GM12878 (cell line): ENCODE results near the gene PON3. TPM values are rescaled to one million over a fixed set of nuclear protein-coding genes. Genes with fewer than 3 reads are reported as not detected.

Source experiments
- ATAC-seq: fragments of 200-7000 bp; cut with Tn5 transposase; 3 replicates; pipeline ENCODE4 v1.9.1; 2020; ENCODE audit warnings: mild to moderate bottlenecking, moderate library complexity
- BruUV-seq: library from RNA; stranded (reverse); fragments of 400-500 nt; replicated peaks from 2 replicates; lab custom pipeline; 2021; lab: Mats Ljungman, UMichigan
- CTCF ChIA-PET: fragments of 300-600 bp; sonication (Branson Sonifier 250); formaldehyde crosslinking; extraction: SDS; loops from one replicate; lab custom pipeline; 2021; ENCODE audit warnings: inconsistent platforms; lab: Yijun Ruan, JAX
- POLR2A ChIA-PET: fragments of 350-600 bp; formaldehyde crosslinking; extraction: SDS; loops from one replicate; lab custom pipeline; 2021; ENCODE audit warnings: inconsistent platforms; lab: Charles Lee
- RAD21 ChIA-PET: fragments of 300-600 bp; sonication (Branson Sonifier 250); formaldehyde crosslinking; loops from one replicate; lab custom pipeline; 2023; ENCODE audit warnings: antibody characterized with exemption; ENCODE audit not compliant: unreplicated experiment; lab: Charles Lee
- SMC1A ChIA-PET: fragments of 300-600 bp; sonication (Branson Sonifier 250); formaldehyde crosslinking; loops from one replicate; lab custom pipeline; 2023; ENCODE audit not compliant: unreplicated experiment, uncharacterized antibody; lab: Charles Lee
- DNase-seq: peaks from one replicate; pipeline ENCODE4 v3.0.0-alpha.2; 2011; ENCODE audit warnings: low read depth, low spot score
- FAIRE-seq: peaks from 3 replicates; lab custom pipeline; 2011; peaks lifted over from hg19 to GRCh38; lab: Jason Lieb, UNC
- H2AFZ ChIP-seq: 2 replicates; pipeline ENCODE4 v1.6.0; 2011; ENCODE audit warnings: low read depth, low read length, control low read depth; ENCODE audit not compliant: control insufficient read depth
- H3K27ac ChIP-seq: 2 replicates; pipeline ENCODE4 v1.5.1; 2011; ENCODE audit warnings: control low read depth; ENCODE audit not compliant: control insufficient read depth, insufficient read depth
- H3K27me3 ChIP-seq, 2 experiments: replicated peaks in 1 of 2; 2 replicates each; pipeline versions ENCODE4 v1.6.0 to v1.6.1; 2011; ENCODE audit warnings: low read length in 1 of 2; ENCODE audit not compliant: control insufficient read depth in 2 of 2, insufficient read depth in 2 of 2
- H3K36me3 ChIP-seq, 2 experiments: 2 replicates each; pipeline ENCODE4 v1.5.1; 2011; ENCODE audit warnings: low read length in 1 of 2; ENCODE audit not compliant: control insufficient read depth in 2 of 2, insufficient read depth in 2 of 2
- H3K4me1 ChIP-seq: 2 replicates; pipeline ENCODE4 v1.6.1; 2011; ENCODE audit warnings: mild to moderate bottlenecking, low read length, moderate library complexity, mixed read lengths; ENCODE audit not compliant: control insufficient read depth, insufficient read depth
- H3K4me2 ChIP-seq: 2 replicates; pipeline ENCODE4 v1.6.0; 2011; ENCODE audit warnings: control low read depth; ENCODE audit not compliant: control insufficient read depth, insufficient read depth
- H3K4me3 ChIP-seq: fragments of 200-600 bp; sonication (generic); 2 replicates; pipeline ENCODE4 v1.5.1; 2016
- H3K79me2 ChIP-seq: 2 replicates; pipeline ENCODE4 v1.6.0; 2011; ENCODE audit warnings: low read length; ENCODE audit not compliant: control insufficient read depth, insufficient read depth
- H3K9ac ChIP-seq: 2 replicates; pipeline ENCODE4 v1.8.0; 2011; ENCODE audit warnings: low read length, control low read depth, mixed read lengths; ENCODE audit not compliant: control insufficient read depth, insufficient read depth
- H3K9me3 ChIP-seq: replicated peaks from 3 replicates; pipeline ENCODE4 v1.5.1; 2011; ENCODE audit warnings: mild to moderate bottlenecking, low read length; ENCODE audit not compliant: control insufficient read depth, insufficient read depth
- H4K20me1 ChIP-seq: 2 replicates; pipeline ENCODE4 v1.6.0; 2011; ENCODE audit not compliant: control insufficient read depth, insufficient read depth
- CBX3 ChIP-seq: fragments of 200-600 bp; sonication (generic); IDR thresholded peaks from 2 replicates; pipeline ENCODE4 v1.6.1; 2016; ENCODE audit warnings: low read depth, borderline replicate concordance
- RB1 ChIP-seq: fragments of 450-650 bp; formaldehyde crosslinking; IDR thresholded peaks from 2 replicates; pipeline ENCODE4 v1.6.1; 2017; ENCODE audit warnings: mild to moderate bottlenecking, borderline replicate concordance
- SPI1 ChIP-seq: IDR thresholded peaks from 2 replicates; pipeline ENCODE4 v1.6.1; 2011; ENCODE audit warnings: low read depth, mild to moderate bottlenecking, low read length, moderate library complexity, borderline replicate concordance; ENCODE audit not compliant: insufficient read depth
- WGBS: methylation state at CpG from one replicate; pipeline ENCODE4 v1.1.6; 2016; ENCODE audit warnings: low lambda C conversion rate; ENCODE audit not compliant: insufficient replicate concordance, insufficient coverage; ENCODE audit errors: missing lambda C conversion rate; 5-methylcytosine and 5-hydroxymethylcytosine counted together
- in situ Hi-C: fragments of 300-500 bp; cut with MboI; formaldehyde crosslinking; loops from 9 replicates; pipeline ENCODE4 v1.14.3; 2018; ENCODE audit warnings: mixed read lengths
- intact Hi-C: fragments of 100-400 bp; cut with micrococcal nuclease; formaldehyde crosslinking; loops from one replicate; pipeline ENCODE4 v1.14.2; 2022; ENCODE audit not compliant: unreplicated experiment
- polyA plus RNA-seq, 11 experiments: library from polyadenylated mRNA; depleted of rRNA in 4 of 11; unstranded in 6 of 11; stranded (reverse) in 5 of 11; fragments of >200 nt; fragmentation: Nextera tagmentation in 4 of 11; fragmentation: Illumina TruSeq in 1 of 11; extraction: Ambion mirVana in 4 of 11; extraction: Trizol in 1 of 11; gene quantifications; 1 replicate in 1 of 11; 2 replicates in 10 of 11; pipeline versions ENCODE4 v1.2.1 to v1.2.3, GENCODE V29; 2011 to 2016; ENCODE audit warnings: inconsistent platforms in 2 of 11, missing spikeins in 2 of 11, low read depth in 1 of 11
- total RNA-seq, 4 experiments: library from RNA; depleted of rRNA in 3 of 4; stranded (reverse); fragments of >200 nt in 3 of 4; fragmentation: Illumina TruSeq in 1 of 4; extraction: Trizol in 1 of 4; gene quantifications; 2 replicates each; pipeline versions ENCODE4 v1.2.1 to v1.2.3, GENCODE V29; 2013 to 2021

PON3 gene
- total and polyA plus RNA-seq, 10 of the 15 experiments (the other 5 are each of a cell fraction or from before 2014, with no cell fraction given), result 0.45 to 2.0 (median 0.91) TPM

- POLR2A ChIA-PET, result no interaction called here
- no TSS peak for BruUV-seq
These were observed 75.5 kb downstream of the PON3 start for GRCh38 chr7:95320651-95321050.

DNA sequence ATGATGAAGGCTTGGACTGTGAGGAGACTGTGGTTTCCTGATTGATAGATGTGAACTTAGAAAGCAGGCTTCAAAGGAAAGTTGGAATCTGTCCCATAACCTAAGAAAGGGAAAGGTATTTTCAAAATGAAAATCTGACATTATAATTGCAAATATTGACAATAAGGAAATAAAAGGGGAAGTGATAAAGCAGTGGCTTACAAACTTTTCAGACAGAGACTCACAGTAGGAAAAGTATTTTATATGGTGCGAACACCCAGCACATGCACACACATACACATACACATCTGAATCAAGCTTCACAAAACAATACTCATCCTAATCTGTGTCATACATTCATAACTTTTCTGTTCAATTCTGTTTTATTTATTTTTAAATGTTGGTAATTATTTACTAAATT is 76.6 kb downstream of the PON3 start:
- no peak overlapping the region for H3K27ac ChIP-seq

More at GRCh38 chr7:95320651-95321050, 75.5 kb downstream of the PON3 start:
- ChIA-PET RAD21 (no interaction called here), CTCF (interaction anchor here (1.5 kb wide), 1 partner anchor 8 kb away, joined by 4 read pairs; no protein-coding TSS in a partner anchor), SMC1A (interaction anchor here (1.2 to 1.4 kb wide), 2 partner anchors 132 to 156 kb away, joined by 3 read pairs; no protein-coding TSS in a partner anchor)
- no peak for DNase-seq
- ATAC-seq, result no peak
- H3K4me3 ChIP-seq, result no peak overlapping the region
- H3K27ac ChIP-seq, result no peak overlapping the region
- 96% methylated on average over 1 of the region's 1 CpG for WGBS
- H3K79me2 ChIP-seq, result no peaks in the 10 kb centered on the region
- intact Hi-C loops (no loop called here), in situ Hi-C loops (no loop called here)
- no peaks in the 10 kb centered on the region for H3K4me1 ChIP-seq
- no peak overlapping the region for H3K9ac ChIP-seq
- no peaks in the 10 kb centered on the region for H3K36me3 ChIP-seq
- H3K9me3 ChIP-seq, result no peaks in the 10 kb centered on the region
- no peak overlapping the region for H2AFZ ChIP-seq
- H4K20me1 ChIP-seq, result no peaks in the 10 kb centered on the region
- H3K4me2 ChIP-seq, result no peak overlapping the region
- no peaks in the 10 kb centered on the region for H3K27me3 ChIP-seq
- no peak for FAIRE-seq
- no peak for TF ChIP-seq CBX3

More for the DNA sequence above, 76.6 kb downstream of the PON3 start:
- ChIA-PET RAD21 (no interaction called here), CTCF (interaction anchor here (1.5 kb wide), 1 partner anchor 9 kb away, joined by 4 read pairs; no protein-coding TSS in a partner anchor)
- no peaks in the 10 kb centered on the region for H3K27me3 ChIP-seq
- 100% methylated on average over 1 of the region's 1 CpG for WGBS
- no TSS peak for BruUV-seq
- H3K9ac ChIP-seq, result no peak overlapping the region
- intact Hi-C loops, result loop anchor here (5.0 kb wide), 1 partner anchor 158 kb away; no protein-coding TSS in a partner anchor
- H3K4me3 ChIP-seq, result no peak overlapping the region
- TF ChIP-seq SPI1 (peak; percentile 59; the same call in 1 of the 2 replicates), RB1 (no peak)
- TF ChIP-seq, all 136 proteins: peak for 1
- Histone ChIP-seq H3K4me2 (no peak overlapping the region), H3K79me2 (no peaks in the 10 kb centered on the region), H2AFZ (no peak overlapping the region), H3K9me3 (no peaks in the 10 kb centered on the region), H3K4me1 (no peaks in the 10 kb centered on the region), H4K20me1 (no peaks in the 10 kb centered on the region), H3K36me3 (no peaks in the 10 kb centered on the region)
- in situ Hi-C loops, result no loop called here
- SMC1A ChIA-PET, result interaction anchor here (0.7 to 1.4 kb wide), 3 partner anchors 74 to 157 kb away, joined by 3 read pairs; no protein-coding TSS in a partner anchor
- ATAC-seq, result 0 out of 3 replicates have a peak, but pooled peaks have one; percentile 31
- no peak for DNase-seq
- POLR2A ChIA-PET, result no interaction called here
- no peak for FAIRE-seq
